GM21515 (cell line): ENCODE results near the gene DGKI.
"Not testable (repeated sequence)": the region's sequence is repeated elsewhere in the genome, so short reads cannot be mapped to it uniquely, and the experiment has no call there.

Experiments used
- ATAC-seq: cut with Tn5 transposase; IDR thresholded peaks from one replicate; pipeline ENCODE4 v1.9.1; 2021; ENCODE audit not compliant: unreplicated experiment

Gene DGKI

DNA sequence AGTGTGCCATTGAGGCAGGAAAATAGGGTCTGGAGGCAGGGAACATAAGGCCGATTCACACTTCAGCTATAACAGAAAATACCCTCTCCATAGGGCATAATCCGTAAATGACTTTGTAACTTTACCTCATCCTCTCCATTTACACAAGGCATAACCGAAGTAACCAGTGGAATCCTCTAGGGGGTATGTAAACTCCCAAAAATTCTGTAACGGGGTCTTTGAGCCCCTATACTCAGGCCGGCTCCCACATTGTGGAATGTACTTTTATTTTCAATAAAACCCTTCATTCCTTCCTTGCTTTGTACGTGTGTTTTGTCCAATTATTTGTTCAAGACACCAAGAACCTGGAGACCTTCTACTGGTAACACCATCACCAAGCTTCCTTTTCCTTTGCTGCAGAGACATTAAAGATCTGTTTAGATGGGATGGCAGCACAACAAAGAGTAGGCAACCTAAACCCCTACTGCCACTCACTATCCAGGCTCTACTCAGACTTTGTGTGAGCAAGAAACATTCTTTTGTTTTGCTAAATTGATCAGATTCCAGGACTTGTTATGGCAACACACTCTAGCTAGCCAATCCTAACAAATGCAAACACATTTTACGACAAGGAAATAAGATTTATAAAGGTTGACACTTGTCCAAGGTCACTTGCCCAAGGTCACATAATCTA, 99.3 kb downstream of the DGKI start:
- no peak for ATAC-seq

DNA sequence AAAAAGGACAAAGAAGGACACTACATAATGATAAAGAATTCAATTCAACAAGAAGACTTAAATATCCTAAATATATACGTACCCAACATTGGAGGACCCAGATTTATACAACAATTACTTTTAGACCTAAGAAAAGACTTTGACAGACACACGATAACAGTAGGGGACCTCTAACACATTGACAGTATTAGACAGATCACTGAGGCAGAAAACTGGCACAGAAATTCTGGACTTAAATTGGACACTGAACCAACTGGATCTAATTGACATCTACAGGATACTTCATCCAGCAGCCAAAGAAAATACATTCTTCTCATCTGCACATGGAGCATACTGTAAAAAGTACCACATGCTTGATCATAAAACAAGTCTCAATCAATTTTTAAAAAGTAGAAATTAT, 103.8 kb downstream of the DGKI start:
- ATAC-seq: no peak

DNA sequence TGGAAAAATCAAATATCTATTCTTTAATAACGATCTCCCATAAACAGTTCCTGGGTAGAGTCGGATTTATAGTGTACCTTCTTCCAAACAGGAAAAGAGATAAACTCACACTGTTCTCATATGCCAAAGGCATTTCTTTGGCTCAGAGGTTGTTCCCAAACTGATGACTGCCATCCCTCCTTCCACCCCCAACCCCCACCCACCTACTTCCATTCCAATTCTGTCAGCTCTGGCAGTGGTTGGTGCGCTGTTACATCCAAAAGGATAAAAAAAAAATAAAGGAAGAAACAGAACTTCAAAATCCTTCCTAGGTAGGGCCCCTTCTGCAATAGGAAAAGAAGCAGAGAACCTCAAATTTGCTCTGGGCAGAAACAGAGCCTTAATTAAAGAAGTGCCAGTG, 104.7 kb downstream of the DGKI start:
- no peak for ATAC-seq

DNA sequence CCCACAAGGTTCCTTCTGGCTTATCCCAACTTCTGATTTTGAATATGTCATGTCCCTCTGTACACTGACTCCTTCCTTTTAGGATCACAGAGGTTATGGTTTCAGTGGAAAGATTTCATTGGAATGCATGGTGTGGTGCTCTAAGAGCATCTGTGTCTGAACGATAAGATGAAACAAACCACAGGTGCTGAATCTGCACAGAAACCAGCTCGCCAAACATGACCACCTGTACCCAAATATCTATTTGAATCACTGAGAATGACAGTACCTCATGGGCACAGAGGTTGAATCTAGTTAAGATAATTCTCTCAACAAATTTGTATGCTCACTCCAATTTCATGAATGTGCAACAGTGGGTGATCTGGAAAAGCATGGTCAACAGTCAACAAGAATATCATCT, 105.3 kb downstream of the DGKI start:
- no peak for ATAC-seq

DNA sequence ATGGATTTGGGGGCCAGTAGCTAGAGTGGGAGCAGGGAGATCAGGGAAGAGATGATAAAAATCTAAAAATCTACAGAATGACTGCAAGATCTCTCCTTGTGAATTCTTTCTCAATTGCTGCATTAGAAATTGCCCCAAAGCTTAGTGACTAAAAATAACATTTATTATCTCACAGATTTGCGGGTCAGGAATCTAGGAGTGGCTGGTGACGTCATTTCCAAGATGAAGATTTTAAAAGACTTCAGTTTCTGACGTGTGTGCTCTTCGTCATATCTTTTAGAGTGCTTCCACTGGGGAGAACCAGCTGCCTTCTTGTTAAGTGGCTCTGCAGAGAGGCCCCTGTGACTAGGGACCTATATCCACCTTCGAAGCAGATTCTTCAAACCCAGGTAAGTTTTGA, 112.6 kb downstream of the DGKI start:
- no peak for ATAC-seq

DNA sequence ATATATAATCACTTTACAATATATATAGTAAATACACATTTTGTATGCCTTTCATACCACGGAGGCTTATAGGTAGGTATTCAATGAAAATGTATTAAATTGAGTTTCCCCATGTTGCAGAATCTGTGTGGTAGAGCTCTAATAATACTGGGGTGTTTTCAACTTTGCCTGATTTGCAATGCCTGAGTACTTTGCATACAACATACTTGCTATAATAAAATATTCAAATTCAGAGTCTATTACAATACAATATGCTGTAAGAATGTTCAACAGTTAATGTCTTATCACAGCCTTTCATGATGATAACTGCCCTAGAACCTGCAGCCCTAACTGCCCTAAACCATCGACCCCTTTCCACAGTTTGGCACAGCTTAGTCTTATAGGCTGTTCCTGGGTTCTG, 114.6 kb downstream of the DGKI start:
- ATAC-seq: no peak

DNA sequence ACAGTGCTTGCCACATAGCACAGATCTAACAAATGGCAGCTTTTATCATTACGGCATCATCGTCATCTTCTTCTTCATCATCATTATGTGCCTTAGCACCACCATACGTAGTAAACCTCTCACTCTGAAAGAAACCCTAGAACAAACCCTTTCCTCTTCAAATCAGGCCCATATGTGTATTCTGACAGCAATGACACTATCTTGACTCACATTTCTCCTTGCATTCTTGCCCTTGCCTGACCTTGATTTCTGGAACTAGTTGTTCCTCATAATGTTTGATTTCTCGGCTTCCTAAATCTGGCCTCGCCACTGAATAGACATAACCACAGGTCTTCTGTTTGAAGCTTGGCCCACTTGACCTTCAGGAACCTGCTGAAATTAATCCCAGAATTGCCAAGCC, 115.3 kb downstream of the DGKI start:
- no peak for ATAC-seq

DNA sequence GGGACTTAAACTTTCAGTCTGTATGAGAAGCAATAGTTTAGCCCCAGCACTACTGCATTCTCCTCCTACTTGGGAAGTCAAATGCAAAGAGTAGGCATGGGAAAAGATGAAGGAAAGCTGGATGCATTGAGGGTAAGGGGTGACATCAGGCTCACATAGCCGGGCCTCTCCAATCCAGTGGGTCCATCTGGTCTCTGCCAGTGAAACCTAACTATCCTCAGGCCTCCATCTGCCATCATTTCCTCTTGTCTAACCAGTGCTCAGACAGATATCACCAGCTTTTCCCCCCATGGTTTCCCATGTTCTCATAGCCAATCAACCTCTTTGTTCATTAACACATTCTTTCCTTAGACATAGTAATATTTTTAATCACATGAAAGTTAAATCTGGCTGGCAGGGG, 118.3 kb downstream of the DGKI start:
- ATAC-seq: no peak

DNA sequence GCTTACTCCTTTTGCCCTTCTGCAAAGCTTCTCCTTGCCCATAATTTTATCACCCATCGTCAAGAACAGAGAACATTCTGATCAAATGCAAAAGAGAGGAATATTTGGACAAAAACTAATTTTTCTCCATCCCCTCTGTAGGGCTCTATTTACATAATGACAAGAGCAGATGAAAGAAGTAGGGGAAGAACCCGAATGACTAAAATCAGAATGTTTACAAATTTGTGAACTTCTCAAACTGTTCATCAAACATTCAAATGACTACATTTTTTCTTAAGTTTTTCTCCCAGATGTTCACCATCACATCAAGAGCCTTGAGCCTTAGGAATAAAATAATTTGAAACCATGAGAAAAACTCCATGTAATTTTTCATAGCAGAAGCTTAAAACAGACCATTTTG, 119.4 kb downstream of the DGKI start:
- no peak for ATAC-seq

DNA sequence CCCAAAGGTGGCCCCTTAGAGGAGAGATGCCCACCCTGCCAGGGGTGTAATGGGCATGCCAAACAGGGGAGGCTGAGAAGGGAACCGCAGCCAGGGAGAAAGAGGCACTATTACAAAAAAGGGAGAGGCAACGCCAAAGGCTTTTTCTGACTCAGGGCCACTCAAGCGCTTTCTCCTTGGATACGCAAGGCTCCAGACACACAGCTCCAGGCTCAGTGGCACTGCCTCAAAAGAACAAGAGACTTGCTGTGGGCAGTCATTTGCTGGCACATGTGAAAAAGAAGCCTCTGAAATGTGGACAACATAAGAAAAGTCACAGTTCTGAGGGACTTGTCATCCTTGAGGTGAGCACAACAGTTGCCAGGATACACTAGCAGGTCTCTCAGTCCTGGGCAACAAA, 128.4 kb downstream of the DGKI start:
- ATAC-seq: no peak

DNA sequence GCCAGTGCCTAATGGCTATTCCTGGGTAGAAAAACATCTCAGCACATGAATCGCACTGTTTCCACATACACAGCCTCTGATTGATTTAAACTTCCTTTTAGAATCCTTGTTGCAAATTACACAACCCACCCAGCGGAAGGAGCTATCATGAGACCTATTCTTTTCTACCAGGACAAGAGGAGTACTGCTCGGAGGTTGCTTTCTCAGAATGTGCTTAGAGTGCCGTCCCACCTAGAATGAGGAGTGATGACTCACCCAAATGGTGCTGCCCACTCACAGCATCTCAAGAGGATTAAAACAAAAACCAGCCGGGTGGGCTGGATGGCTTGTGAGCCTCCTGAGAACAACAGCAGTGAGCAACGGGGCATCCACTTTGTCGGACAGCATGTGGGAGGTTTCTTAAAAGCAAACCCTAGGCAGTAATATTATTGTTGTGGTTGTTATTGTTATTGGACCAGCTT, 128.9 kb downstream of the DGKI start:
- no peak for ATAC-seq

DNA sequence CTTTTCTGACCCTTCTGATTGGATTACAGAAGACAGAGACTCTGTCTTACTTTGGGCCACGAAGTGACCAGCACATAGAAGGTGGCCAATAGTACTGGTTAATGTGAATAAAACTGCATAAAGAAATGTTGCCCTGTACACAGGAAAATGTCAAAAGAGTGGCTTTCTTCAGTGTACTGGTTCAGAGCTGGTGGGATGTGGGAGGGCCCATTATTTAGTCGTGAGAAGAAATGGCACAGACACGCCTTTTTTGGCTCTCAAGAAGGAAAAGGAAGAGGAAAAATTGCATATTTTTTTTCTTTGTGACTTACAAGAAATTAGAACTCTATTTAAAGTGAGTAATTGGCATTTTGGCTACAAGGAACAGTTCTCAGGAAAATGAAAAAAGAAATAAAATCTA, 129.7 kb downstream of the DGKI start:
- no peak for ATAC-seq

DNA sequence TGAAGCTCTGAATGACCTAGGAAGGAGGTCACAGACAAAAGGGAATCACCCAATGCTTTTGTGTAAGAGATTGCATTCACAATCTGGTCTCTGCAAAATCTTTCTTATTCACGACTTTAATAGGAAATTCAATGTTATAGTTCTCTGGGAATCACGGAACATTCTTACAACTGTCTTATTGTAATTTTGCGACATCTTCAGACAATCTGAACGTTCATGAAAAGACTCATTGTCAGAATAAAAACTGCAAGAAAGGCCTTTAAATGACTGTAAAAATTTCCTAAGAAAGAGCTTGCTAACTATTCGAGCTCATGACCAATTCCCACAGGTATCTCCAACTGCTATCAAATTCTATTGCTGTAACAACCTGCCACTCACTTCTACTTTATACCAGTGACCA, 130.7 kb downstream of the DGKI start:
- ATAC-seq: no peak

DNA sequence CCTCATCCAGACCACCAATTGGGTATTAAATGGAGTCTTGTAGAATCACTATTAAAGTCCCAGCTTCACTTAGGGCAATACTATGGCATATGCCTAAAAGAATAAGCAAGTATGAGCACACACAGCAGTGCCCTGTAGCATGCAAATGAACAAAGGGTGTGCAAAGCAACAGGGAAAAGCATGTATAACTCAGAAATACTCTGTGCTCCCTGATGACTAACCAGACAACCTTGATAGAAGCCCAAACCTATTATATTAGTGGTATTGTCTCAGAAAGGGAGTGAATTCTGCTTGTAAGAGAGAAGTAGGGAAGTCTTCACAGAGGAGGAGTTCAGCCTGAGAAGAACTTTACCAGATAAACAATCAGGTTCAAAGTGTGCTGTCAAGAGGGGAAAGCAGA, 131.2 kb downstream of the DGKI start:
- ATAC-seq: no peak

DNA sequence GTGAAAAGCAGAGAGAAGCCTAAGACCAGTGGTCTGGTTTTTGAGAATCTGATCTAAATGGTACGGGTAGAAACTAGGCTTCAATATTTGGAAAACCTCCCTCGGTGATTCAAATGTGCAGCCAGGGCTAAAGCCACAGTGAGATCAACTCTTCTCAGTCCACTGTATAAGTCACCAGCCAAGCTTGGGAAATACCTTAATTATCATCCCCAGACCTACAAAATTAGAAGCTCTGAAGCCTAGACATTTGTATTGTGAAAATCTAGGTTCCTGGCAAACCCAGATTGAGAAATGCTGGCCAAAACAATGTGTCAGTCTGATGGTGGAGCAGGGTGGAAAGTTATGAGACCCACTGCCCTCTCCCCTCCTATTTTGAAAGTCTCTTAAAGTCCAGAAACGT, 131.7 kb downstream of the DGKI start:
- no peak for ATAC-seq

DNA sequence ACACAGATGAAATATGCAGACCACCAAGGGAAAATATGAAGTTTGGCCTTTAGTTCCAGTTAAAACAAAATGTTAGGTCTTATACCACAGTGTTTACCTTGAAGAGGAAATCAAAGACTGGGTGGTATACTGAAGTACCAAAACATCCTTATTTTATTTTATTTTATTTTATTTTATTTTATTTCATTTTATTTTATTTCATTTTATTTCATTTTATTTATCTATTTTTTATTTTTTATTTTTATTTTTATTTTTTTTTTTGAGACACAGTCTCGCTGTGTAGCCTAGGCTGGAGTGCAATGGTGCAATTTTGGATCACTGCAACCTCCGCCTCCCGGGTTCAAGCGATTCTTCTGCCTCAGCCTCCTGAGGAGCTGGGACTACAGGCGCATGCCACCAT, 140.4 kb downstream of the DGKI start:
- not testable (repeated sequence) for ATAC-seq

DNA sequence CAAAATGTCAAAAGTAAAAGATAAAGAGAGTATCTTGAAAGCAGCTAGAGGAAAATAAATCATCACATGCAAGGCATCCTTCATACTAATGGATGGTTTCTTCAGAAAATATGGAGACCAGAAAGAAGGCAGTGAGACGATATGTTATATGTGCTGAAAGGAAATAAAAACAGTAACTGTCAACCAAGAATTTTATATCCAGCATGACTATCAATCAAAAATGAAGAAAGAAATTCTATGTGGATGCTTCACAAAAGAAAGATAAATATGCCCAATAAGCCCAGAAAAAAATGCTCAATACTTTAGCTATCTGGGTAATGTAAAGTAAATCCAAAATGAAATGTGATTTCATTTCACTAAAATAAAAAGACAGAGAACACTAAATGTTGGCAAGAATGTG, 142.1 kb downstream of the DGKI start:
- no peak for ATAC-seq

DNA sequence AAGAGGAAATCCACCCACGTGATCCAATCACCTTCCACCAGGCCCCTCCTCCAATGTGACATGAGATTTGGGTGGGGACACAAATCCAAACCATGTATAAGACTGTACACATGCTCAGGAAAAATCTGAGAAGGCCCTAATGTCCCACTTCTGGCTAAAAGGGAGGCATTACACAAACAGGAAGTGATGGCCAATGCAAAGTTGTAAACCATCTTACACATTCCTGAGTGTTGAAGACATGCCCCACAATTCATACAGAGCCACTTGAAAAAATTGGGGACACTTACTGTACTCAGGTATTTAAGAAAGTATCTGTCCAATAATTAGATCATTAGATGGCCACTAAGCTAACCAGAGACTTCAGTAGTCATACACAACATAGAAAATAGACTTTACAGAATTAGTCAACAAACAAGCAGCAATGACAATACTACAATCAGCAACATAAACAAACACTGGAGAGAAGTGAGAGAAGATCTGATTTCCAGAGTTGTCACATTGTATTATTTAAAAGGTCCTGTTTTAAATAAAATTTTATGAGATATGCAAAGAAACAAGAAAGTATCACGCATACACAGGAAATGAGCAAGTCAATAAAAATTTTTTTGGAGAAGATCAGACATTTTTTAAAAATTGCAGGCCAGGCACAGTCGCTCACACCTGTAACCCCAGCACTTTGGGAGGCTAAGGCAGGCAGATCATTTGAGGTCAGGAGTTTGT, 143.3 kb downstream of the DGKI start:
- ATAC-seq: no peak

DNA sequence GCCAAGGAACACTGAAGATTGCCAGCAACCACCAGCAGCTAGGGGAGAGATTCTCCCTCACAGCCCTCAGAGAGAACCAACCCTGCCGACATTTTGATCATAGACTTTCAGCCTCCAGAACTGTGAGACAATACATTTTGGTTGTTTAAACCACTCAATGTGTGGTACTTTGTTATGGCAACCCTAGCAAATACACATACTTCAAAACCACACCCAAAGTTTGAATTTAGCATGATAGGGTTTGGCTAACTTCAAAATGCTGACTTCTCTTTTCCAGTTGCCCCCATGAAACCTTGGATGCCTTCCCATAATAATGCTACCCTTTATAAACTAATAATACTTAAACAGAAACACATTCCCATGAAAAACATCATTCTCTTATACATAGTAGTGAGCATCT, 149.8 kb downstream of the DGKI start:
- no peak for ATAC-seq

DNA sequence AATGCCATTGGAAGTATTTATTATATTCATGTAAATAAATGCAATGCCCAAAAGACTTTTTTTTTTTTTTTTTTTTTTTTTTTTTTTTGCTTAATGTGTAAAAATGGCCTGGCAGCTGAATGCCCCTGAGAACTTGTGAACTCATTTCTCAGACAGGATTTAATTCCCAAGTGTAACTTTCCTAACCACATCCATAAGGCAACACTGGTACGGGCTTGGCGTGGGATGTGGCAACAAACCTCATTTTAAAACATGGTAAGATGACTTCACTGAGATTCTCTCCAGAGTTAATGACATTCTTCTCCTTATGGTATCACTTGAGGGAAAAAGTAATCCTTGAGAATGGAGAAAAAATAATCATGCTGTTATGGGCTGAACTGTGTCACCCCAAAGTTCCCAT, 150.4 kb downstream of the DGKI start:
- ATAC-seq: no peak

DNA sequence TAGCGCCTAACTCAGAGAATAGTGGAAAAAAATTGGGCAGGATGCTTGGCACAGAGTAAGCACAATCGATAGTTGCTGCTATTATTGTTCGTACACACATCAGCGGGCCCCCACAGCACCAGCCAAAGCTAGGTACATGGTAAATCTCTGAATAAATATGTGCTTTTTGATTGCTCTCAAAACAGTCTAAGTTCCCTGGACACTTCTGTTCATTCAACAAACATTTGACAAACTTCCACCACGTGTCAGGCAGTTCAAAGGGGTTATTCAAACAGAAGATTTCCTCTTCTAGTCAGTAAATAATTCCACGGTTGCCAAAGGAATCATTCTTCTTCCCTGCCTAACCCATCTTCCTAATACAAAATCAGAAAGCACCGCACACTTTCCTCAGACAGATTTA, 150.8 kb downstream of the DGKI start:
- ATAC-seq: no peak

DNA sequence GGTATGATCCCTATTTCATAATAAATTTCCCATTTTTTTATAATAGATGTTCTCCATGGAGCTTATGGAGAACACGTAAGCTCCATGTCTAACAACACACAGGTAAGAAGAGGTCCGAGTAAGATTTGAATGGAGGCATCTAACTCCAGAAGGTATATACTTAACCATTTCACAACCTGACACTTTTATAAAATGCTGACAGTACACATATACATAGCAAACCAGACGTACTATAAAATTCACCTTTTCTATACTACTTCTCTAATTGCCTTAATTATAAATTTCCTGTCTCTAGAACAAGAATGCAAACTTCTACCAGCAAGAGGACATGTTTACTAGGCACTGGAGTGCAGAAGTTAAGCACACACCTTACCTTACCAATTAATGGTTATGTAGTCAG, 151.3 kb downstream of the DGKI start:
- ATAC-seq: no peak

DNA sequence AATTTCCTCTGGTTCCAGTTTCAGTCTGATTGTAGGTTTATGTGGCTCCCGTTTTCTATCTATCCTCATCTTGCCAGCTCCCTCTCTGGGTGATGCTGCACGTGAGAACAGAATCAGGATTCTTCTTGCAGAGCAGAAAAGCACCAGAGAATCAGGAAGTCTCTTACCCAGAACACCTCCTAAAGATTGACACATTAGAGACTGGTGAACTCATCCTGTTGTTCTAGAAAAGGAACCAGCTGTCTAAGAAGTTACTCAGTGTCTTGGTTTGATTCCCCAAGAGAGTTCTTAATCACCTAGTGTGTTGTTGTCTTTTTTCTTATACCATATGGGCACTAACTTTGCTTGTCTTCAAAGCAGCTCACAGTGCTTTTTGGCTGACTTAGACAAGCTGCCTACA, 152.4 kb downstream of the DGKI start:
- ATAC-seq: no peak
